SKM-1 treated with dmso at 0.1 percent for 144 hours (cell line): ENCODE measurements around the gene ATF6B.
"Not testable (repeated sequence)": the region's sequence is repeated elsewhere in the genome, so short reads cannot be mapped to it uniquely, and the experiment has no call there.

ENCODE experiments used
- DNase-seq: peaks from one replicate; lab custom pipeline; 2025; ENCODE audit not compliant: unreplicated experiment; lab: John Stamatoyannopoulos, UW

Gene ATF6B

DNA sequence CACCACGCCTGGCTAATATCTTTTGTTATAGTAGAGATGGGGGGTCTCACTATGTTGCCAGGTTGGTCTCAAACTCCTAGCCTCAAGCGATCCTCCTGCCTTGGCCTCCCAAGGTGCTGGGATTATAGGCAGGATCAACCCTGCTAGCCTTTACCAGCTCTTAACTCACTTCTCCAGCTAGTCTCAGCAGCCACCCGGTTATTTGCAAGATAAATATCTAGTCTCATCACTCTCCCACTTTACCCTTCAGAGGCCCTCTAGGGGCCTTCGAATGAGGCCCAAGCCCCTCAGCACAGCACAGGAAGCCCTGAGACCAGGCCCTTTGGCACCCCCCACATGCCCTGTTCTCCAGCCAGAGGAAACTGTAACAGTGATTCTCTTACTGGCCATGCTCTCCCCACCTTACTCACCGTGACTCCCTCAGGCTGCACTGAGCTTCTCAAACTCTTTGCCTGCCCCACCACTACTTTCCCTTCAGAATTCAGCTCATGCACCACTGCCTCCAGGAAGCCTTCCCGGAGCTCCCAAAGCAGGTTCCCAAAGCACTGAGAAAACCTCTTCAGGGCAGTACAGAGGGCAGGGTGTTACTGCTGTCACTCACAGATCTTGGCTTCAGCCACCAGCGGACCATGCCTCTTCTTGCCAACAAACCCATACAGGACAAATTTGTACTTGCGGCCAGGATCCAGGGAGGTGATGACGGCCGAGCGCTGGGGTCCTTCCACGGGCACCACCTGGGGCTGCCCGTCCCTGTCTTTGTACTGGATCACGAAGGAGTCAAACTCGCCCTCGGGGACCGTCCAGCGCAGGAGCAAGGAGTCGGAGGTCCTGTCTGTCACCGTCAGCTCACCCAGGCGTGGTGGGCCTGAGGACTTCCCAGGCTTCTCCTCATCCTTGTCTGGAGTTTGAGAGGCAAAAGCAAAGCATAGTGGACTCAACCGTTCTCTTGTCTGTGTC is 44.0 kb downstream of the ATF6B start:
- DNase-seq: no peak

DNA sequence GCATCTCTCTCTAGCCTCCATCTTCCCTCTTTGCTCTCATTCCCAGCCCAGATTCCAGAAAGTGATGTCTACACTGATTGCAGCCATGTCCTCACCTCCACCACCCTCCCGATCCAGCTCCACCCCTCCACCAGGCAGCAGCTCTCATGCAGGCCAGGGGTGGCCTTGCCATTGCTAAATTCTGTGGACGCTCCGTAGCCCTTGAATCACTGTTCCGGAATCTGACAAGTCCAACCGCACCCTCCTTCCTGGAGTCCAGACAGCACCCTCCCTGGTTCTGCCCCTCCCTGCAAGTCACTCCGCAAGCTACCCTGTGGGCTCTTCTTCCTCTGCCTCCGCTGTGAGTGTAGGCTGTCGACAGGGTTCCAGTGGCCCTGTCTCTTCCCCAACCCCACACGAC is 45.1 kb downstream of the ATF6B start:
- no peak for DNase-seq

- DNase-seq: no peak
These were observed 45.6 kb downstream of the ATF6B start for GRCh38 chr6:32082478-32082877.

GRCh38 chr6:32081168-32081990 is 46.7 kb downstream of the ATF6B start:
- DNase-seq: no peak

- DNase-seq: no peak
These were observed 48.3 kb downstream of the ATF6B start for GRCh38 chr6:32079566-32080290.

- DNase-seq: peak; percentile 56
These were observed 51.7 kb downstream of the ATF6B start for GRCh38 chr6:32076321-32076809.

DNA sequence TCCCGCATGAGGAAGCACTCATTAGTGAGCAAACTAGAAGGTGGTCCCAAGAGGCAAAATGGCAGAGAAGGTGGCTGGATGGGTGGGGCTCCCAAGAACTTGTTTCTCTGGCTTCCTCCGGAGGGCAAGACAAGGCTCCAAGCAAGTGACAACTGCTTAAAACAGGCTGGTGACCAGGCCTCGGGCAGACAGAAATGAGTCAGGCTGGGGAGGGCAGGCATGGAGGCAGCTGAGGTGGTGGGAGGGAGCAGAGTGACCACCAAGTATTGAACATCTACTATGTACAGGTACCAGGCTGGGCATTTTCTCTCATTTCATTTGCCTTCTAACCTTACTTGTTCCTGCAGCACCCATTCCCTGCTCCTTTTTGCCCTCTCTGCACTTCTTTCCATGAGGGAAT is 52.3 kb downstream of the ATF6B start:
- no peak for DNase-seq

DNA sequence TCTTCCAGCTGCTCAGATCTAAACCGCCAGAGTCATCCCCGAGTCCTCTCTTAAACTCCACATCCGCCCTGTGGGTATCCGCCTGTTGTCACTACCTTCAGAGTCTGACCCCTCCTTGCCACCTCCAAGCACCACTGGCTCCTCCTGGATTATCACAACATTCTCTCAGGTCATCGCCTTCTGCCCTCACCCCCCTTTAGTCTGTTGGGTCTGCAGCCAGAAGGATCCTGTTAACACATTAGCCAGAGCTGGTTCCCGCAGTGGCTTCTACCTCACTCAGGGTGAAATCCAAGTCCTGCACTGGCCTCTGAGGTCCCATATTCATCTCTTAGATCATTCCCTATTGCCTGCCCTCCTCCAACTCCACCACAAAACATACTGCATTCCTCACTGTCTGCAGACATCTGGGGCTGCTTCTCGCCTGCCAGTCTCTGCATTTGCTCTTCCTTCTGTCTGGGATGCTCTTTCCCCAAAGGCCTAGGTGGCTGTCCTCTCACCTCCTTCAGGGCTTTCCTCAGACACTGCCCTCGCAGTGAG is 53.0 kb downstream of the ATF6B start:
- DNase-seq: no peak

- DNase-seq: no peak
These were observed 54.4 kb downstream of the ATF6B start for GRCh38 chr6:32073613-32074012.

DNA sequence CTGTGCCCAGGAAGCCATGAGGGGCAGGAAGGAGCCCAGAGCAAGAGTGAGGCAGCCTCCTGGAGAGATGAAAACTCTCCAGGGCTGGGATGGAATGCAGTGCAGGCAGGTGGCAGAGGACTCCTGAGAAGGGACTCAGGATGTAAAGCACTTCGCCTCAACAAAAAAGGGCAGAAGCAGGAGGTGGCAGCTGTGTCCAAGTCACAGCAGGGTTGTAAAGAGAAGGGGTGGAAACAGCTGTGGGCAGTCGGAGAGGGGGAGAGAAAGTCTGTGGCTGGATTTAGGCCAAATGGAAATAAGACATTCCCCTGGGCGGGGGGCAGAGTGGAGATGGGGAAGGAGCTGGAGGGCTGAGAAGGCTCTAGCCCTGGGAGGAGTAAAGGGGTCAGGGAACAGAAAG is 54.9 kb downstream of the ATF6B start:
- no peak for DNase-seq

- no peak for DNase-seq
These were observed 57.1 kb downstream of the ATF6B start for GRCh38 chr6:32070814-32071543.

GRCh38 chr6:32069878-32070515 is 58.0 kb downstream of the ATF6B start:
- no peak for DNase-seq

- no peak for DNase-seq
These were observed 58.6 kb downstream of the ATF6B start for GRCh38 chr6:32069460-32069859.

- no peak for DNase-seq
These were observed 59.2 kb downstream of the ATF6B start for GRCh38 chr6:32068867-32069266.

DNA sequence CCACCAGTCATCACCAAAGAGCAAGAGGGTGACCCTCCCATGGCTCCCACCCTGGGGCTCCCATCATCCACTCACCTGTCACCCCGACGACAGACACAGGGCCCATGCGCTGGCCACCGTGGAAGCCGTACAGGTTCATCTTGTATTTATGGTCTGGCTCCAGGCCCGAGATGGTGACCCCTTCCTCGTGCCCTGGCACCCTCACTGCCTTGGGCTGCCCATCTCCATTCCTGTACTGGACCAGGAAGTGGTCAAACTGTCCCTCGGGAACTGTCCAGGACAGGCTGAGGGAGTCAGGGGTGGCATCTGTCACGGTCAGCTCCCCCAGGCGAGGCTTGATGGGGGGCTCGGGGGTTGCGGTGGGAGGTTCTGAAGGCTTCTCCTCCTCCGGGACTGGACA is 59.7 kb downstream of the ATF6B start:
- DNase-seq: not testable (repeated sequence)

GRCh38 chr6:32067521-32067920 is 60.5 kb downstream of the ATF6B start:
- DNase-seq: not testable (repeated sequence)
